ENCODE data around the gene SPAG9. TPM values are rescaled to one million over a fixed set of nuclear protein-coding genes. Genes with fewer than 3 reads are reported as not detected.

SPAG9 gene
- total and polyA plus RNA-seq, 12 donors, result 20.7 to 65.8 (median 51.6) TPM

- no peak for TF ChIP-seq CTCF (IDR thresholded peaks at IDR 0.05)
- no peaks in the 10 kb centered on the region for H3K27me3 ChIP-seq
- DNase-seq (peak; percentile 54 to 73), ATAC-seq (no peak)
- intact Hi-C loops (cut with DNase I), result loop anchor here in 4 of 10 donors (2.0 to 5.0 kb wide), 3 partner anchors 83 to 95 kb away; no protein-coding TSS in a partner anchor
- WGBS, 2 donors, result 59 to 62% methylated on average over 15 of the region's 15 CpGs
- no peak overlapping the region for H3K4me3 ChIP-seq
- no peaks in the 10 kb centered on the region for H3K36me3 ChIP-seq
- peaks cover 24 to 65% (median 54%) of the 10 kb centered on the region in 9 donors for H3K4me1 ChIP-seq
- H3K9me3 ChIP-seq, result no peaks in the 10 kb centered on the region
- peak overlapping the region in 9 of 10 donors; percentile 73 to 88 (median 80) for H3K27ac ChIP-seq
Observed at GRCh38 chr17:50947782-50948543, 172.7 kb downstream of the SPAG9 start.

GRCh38 chr17:50946891-50947781 lies 173.5 kb downstream of the SPAG9 start:
- DNase-seq (no peak), ATAC-seq (no peak)
- WGBS, 2 donors, result 92 to 93% methylated on average over 19 of the region's 19 CpGs
- Histone ChIP-seq H3K36me3 (no peaks in the 10 kb centered on the region), H3K27me3 (no peaks in the 10 kb centered on the region), H3K9me3 (no peaks in the 10 kb centered on the region), H3K4me1 (peaks cover 24 to 68% (median 56%) of the 10 kb centered on the region in 9 donors), H3K27ac (peak overlapping the region in 8 of 10 donors; percentile 1 to 88 (median 81)), H3K4me3 (no peak overlapping the region)
- no peak for TF ChIP-seq CTCF (IDR thresholded peaks at IDR 0.05)
- intact Hi-C loops (cut with DNase I), result loop anchor here in 3 of 10 donors (2.0 to 5.0 kb wide), 2 partner anchors 85 to 94 kb away; no protein-coding TSS in a partner anchor

- H3K4me3 ChIP-seq, result no peak overlapping the region
- no peak for ATAC-seq
- no peaks in the 10 kb centered on the region for H3K9me3 ChIP-seq
- no peak for TF ChIP-seq CTCF (IDR thresholded peaks at IDR 0.05)
- peaks cover 24 to 73% (median 56%) of the 10 kb centered on the region in 9 donors for H3K4me1 ChIP-seq
- DNase-seq, result no peak
- no peaks in the 10 kb centered on the region for H3K27me3 ChIP-seq
- 96 to 98% methylated on average over 12 of the region's 12 CpGs for WGBS, 2 donors
- H3K36me3 ChIP-seq, result no peaks in the 10 kb centered on the region
- H3K27ac ChIP-seq, result no peak overlapping the region
- intact Hi-C loops (cut with DNase I), result loop anchor here in 3 of 10 donors (2.0 to 5.0 kb wide), 2 partner anchors 84 to 94 kb away; no protein-coding TSS in a partner anchor
Observed at GRCh38 chr17:50946223-50946890, 174.3 kb downstream of the SPAG9 start.
